GM12872 (cell line): ENCODE data around the gene DNLZ.

Experiments used
- TF ChIP-seq, protein P1 (sequence below): IDR thresholded peaks from 3 replicates; pipeline ENCODE4 v1.5.1; 2011; ENCODE audit warnings: low read depth, mild to moderate bottlenecking, low read length, moderate library complexity; ENCODE audit not compliant: insufficient read depth

The DNLZ gene

GRCh38 chr9:136371533-136371880, 8.0 kb upstream of the DNLZ start:
- TF ChIP-seq, protein P1, sequence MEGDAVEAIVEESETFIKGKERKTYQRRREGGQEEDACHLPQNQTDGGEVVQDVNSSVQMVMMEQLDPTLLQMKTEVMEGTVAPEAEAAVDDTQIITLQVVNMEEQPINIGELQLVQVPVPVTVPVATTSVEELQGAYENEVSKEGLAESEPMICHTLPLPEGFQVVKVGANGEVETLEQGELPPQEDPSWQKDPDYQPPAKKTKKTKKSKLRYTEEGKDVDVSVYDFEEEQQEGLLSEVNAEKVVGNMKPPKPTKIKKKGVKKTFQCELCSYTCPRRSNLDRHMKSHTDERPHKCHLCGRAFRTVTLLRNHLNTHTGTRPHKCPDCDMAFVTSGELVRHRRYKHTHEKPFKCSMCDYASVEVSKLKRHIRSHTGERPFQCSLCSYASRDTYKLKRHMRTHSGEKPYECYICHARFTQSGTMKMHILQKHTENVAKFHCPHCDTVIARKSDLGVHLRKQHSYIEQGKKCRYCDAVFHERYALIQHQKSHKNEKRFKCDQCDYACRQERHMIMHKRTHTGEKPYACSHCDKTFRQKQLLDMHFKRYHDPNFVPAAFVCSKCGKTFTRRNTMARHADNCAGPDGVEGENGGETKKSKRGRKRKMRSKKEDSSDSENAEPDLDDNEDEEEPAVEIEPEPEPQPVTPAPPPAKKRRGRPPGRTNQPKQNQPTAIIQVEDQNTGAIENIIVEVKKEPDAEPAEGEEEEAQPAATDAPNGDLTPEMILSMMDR = no peak

DNA sequence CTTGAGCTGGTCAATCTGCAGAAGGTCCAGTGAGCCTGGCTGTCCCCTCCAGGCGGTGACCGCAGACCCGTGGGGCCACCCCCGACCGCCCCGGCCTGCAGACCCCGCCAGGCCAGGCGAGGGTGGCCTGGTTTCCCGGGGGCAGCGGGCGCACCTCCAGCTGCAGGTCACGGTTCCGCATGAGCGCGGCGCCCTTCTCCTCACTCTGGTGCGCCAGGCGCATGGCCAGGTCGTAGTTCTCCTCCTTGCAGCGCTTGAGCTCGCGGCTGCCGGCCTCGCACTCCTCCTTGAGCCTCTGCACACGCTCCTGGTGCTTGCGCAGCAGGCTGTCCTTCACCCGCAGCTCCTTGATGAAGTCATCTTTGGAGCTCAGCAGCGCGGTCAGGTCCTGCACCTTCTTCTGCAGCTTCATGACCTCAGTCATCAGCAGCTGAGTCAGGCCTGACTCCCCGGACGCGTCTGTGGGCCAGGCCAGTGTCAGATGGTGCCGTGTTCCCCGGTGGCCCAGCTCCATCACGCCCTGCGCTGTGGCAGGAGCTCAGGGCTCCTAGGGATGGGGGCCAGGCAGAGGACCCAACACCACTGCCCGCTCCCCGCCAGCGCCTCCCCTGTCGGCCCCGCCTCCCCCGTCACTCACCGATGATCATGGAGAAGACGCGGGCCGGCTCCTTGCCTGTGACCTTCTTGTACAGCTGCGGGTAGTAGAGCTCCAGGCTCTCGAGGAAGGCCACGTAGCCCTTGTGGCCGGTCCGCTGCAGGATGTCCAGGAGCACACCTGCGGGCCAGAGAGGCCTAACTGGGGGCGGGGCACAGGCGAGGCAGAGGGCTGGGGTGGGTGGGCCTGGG, 7.4 kb upstream of the DNLZ start:
- TF ChIP-seq, protein P1 = no peak

GRCh38 chr9:136370037-136370436, 6.5 kb upstream of the DNLZ start:
- TF ChIP-seq, protein P1 = no peak

DNA sequence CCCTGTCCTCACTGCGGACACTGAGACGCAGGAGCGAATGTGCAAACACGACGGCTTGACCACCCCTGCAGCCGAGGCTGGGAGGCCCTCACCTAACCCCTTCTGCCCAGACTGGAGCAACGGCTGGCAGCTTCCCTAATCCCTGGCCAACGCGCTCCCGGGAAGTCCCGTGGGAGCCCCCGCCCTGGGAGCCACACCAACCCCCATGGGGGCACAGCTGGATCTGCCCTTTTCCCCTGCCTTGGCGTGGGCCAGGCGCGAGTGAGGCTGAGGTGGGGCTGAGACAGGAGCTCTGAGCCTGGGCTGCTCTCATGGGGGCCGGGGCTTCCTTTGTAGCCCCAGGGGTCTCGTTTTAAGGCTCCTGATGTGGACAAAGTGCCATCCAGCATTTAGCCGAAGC, 4.6 kb upstream of the DNLZ start:
- TF ChIP-seq, protein P1 = no peak

DNA sequence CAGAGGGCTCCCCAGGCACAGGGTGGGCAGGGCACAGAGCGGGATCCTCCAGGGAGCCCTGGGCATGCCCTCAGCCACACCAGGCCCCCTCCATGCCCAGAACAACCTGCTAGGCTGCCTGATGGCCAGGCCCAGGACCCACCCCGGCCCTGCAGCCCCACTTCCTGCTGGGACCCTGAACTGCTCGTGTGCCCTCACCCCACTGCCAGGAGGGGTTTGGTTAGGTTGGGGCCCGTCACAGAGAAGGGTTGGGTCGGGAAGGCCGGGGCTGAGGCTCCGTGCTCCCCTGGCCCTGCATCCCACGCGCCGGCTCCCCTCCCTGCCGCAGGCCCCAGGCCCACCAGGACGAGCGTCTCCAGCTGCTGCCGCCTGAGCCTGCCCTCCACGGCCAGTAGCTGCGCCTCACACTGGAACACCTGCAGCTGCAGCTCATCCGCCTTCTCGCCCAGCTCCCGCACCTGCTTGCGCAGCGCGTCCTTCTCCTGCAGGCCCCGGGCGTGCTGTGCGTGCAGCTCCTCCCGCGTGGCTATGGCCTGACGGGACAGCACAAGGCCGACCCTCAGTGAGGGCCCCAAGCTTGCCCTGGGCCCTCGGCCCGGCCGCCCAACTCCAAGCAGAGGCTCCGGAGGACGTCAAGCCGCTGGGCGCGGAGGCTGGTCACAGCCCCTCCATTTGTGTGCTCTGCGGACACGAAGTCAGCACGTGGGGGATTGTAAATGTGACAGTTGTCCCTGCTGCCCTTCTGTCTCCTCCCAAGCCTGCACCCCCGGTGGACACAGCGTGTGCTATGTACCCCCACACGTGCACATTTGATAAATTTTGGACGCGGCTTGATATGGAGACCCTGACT, 4.0 kb upstream of the DNLZ start:
- TF ChIP-seq, protein P1 = no peak

GRCh38 chr9:136366826-136367225, 3.3 kb upstream of the DNLZ start:
- TF ChIP-seq, protein P1 = no peak

DNA sequence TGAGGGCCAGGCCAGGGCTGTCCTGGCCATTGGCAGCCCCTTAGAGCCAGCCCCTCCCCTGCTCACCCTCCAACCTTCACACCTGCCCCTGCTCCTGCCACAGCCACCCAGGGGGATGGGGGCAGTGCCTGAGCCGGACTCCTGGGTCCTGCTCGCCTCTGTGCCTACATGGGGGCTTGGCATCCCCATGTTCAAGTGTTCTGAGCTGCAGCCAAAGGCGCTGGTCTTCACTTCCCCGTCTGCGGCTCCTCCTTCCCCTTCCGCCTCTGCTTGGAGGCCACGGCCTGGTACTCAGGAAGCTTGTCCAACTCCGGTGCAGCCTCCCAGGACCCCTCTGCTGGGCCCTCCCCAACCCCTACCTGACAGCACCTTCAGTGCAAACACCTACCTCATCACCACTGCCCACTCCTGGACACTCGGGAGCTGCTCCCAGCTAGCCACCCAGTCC, 2.3 kb upstream of the DNLZ start:
- TF ChIP-seq, protein P1 = no peak
